Suprapubic skin (tissue), 4 donors: ENCODE measurements around the gene GDPD5. TPM values are rescaled to one million over a fixed set of nuclear protein-coding genes. Genes with fewer than 3 reads are reported as not detected.
A peak's percentile ranks its signal among the peaks of the same experiment; 100 is the strongest.

Experiments used
- DNase-seq, 2 donors: peaks; one replicate each; pipeline ENCODE4 v3.0.0-alpha.2; 2019; ENCODE audit warnings: low spot score in 2 of 2
- H3K27ac ChIP-seq: fragments of 200-600 bp; sonication (generic); one replicate; pipeline ENCODE4 v1.5.1; 2019
- H3K27me3 ChIP-seq: fragments of 200-600 bp; sonication (generic); one replicate; pipeline ENCODE4 v1.5.1; 2019
- H3K36me3 ChIP-seq: fragments of 200-600 bp; sonication (generic); one replicate; pipeline ENCODE4 v1.5.1; 2019
- H3K4me1 ChIP-seq: fragments of 200-600 bp; sonication (generic); one replicate; pipeline ENCODE4 v1.5.1; 2019
- H3K4me3 ChIP-seq: fragments of 200-600 bp; sonication (generic); one replicate; pipeline ENCODE4 v1.5.1; 2019; ENCODE audit warnings: mild to moderate bottlenecking
- H3K9me3 ChIP-seq: fragments of 200-600 bp; sonication (generic); one replicate; pipeline ENCODE4 v1.5.1; 2019
- CTCF ChIP-seq, 2 donors: fragments of 200-600 bp in 1 of 2; fragments of 450-650 bp in 1 of 2; sonication (generic) in 1 of 2; IDR thresholded peaks; one replicate each; pipeline ENCODE4 v1.5.1; 2016 to 2019; ENCODE audit warnings: antibody characterized with exemption in 2 of 2, mild to moderate bottlenecking in 1 of 2, moderate library complexity in 1 of 2
- EP300 ChIP-seq: sonication (generic); formaldehyde crosslinking; IDR thresholded peaks from one replicate; pipeline ENCODE4 v1.6.1; 2017; ENCODE audit warnings: antibody characterized with exemption
- POLR2A ChIP-seq, 2 donors: fragments of 450-650 bp; IDR thresholded peaks; one replicate each; pipeline ENCODE4 v1.6.1; 2017; ENCODE audit warnings: antibody characterized with exemption in 2 of 2, mild to moderate bottlenecking in 2 of 2, moderate library complexity in 2 of 2
- POLR2AphosphoS5 ChIP-seq, 3 donors: sonication (generic); formaldehyde crosslinking; IDR thresholded peaks; one replicate each; pipeline ENCODE4 v1.6.1; 2017; ENCODE audit warnings: antibody characterized with exemption in 3 of 3
- whole genome bisulfite sequencing: methylation state at CpG from one replicate; pipeline ENCODE4 v1.1.5; 2018; 5-methylcytosine and 5-hydroxymethylcytosine counted together
- total RNA-seq, 4 donors: library from RNA; depleted of rRNA; stranded (reverse); fragments of >200 nt; gene quantifications; one replicate each; pipeline ENCODE4 v1.1.0, GENCODE V29; 2016

Gene GDPD5
- total RNA-seq, 4 donors from 2014 or later = 2.3 to 13.4 (median 5.4) TPM

GRCh38 chr11:75389925-75390324 is 135.8 kb downstream of the GDPD5 start:
- H3K27ac ChIP-seq = no peak overlapping the region
- no peaks in the 10 kb centered on the region for H3K36me3 ChIP-seq
- TF ChIP-seq POLR2AphosphoS5 (IDR thresholded peaks at IDR 0.05) = no peak
- TF ChIP-seq POLR2A (IDR thresholded peaks at IDR 0.05) = no peak
- TF ChIP-seq EP300 = no peak
- TF ChIP-seq CTCF (IDR thresholded peaks at IDR 0.05) = no peak

DNA sequence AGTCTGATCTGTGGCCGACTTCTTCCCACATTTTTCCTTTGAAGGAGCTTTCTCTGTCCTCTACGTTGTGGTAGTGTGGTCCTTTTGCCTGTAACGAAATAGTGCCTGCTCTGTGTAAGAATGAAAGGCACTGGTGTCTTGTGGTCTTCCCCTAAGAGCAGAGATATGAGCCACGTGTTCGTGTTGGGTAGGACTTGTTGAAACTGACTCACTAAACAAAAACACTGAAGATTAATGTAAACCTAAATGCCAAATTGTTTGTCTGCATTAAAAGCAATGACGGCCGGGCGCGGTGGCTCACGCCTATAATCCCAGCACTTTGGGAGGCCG is 136.5 kb downstream of the GDPD5 start:
- H3K4me1 ChIP-seq = peaks cover 6% of the 10 kb centered on the region
- TF ChIP-seq POLR2A (IDR thresholded peaks at IDR 0.05) (no peak), CTCF (IDR thresholded peaks at IDR 0.05) (no peak), POLR2AphosphoS5 (IDR thresholded peaks at IDR 0.05) (no peak), EP300 (no peak)
- H3K9me3 ChIP-seq = no peaks in the 10 kb centered on the region
- H3K27me3 ChIP-seq = no peaks in the 10 kb centered on the region
- no peak overlapping the region for H3K4me3 ChIP-seq
- H3K27ac ChIP-seq = no peak overlapping the region
- 86% methylated on average over 11 of the region's 11 CpGs for WGBS
- DNase-seq = no peak
- no peaks in the 10 kb centered on the region for H3K36me3 ChIP-seq

More at GRCh38 chr11:75389925-75390324, 135.8 kb downstream of the GDPD5 start:
- 79% methylated on average over 7 of the region's 7 CpGs for WGBS
- H3K4me1 ChIP-seq = peaks cover 6% of the 10 kb centered on the region
- DNase-seq = no peak
- H3K4me3 ChIP-seq = no peak overlapping the region
- H3K9me3 ChIP-seq = no peaks in the 10 kb centered on the region
- no peaks in the 10 kb centered on the region for H3K27me3 ChIP-seq

DNA sequence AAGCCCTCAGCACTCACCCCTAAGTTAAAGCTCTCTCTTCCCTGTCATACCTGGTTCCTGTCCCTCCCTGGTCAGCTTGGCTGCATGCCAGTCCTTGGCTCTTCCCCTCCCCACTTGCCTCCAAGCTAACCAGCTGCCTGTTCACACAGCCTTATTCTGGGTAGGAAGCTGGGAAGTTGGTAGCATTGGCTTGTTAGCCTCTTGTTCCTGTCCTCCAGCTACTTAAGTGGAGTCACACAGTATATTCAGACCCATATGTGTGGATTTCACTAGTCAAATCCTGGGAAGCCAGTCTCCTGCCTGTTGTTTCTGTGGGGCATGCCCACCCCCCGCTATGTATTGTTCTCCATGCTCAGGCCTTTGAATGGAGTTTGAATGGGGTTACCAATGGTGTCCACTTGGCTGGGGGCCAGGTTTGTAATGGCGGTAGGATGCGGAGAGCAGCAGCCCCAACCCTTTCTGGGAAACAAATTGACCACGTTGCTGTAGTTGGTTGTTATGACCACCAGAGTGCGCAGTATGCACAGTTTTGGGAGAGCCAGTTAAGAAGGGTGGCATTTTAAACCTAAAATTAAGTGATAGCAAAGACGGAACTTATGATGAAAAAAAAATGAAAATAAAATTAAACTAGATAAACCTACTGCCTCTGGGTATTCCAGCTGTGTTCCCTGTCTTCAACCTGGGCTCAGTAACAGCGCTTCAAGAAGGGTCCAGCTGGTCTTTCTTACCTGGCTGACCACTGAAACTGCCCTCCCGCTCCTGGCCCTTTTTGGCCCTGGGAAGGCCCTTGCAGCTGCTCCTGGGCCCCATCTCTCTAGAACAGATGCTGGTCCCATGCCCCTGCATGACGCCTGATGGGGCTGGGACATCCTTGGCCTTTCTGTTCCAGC is 137.1 kb downstream of the GDPD5 start:
- WGBS = 23% methylated on average over 9 of the region's 9 CpGs
- H3K4me1 ChIP-seq = peaks cover 6% of the 10 kb centered on the region
- H3K27ac ChIP-seq = no peak overlapping the region
- peak in 1 of 2 donors; percentile 84 for DNase-seq
- no peaks in the 10 kb centered on the region for H3K36me3 ChIP-seq
- H3K9me3 ChIP-seq = no peaks in the 10 kb centered on the region
- no peaks in the 10 kb centered on the region for H3K27me3 ChIP-seq
- H3K4me3 ChIP-seq = no peak overlapping the region
- TF ChIP-seq CTCF (IDR thresholded peaks at IDR 0.05) (peak; percentile 61 to 77), EP300 (no peak)

GRCh38 chr11:75387736-75388294 is 137.9 kb downstream of the GDPD5 start:
- Histone ChIP-seq H3K9me3 (no peaks in the 10 kb centered on the region), H3K36me3 (no peaks in the 10 kb centered on the region), H3K4me3 (no peak overlapping the region), H3K27ac (no peak overlapping the region), H3K4me1 (peaks cover 9% of the 10 kb centered on the region), H3K27me3 (no peaks in the 10 kb centered on the region)
- no peak for DNase-seq
- TF ChIP-seq POLR2AphosphoS5 (IDR thresholded peaks at IDR 0.05) (no peak), CTCF (IDR thresholded peaks at IDR 0.05) (no peak), POLR2A (IDR thresholded peaks at IDR 0.05) (no peak), EP300 (no peak)
- WGBS = 67% methylated on average over 3 of the region's 3 CpGs

DNA sequence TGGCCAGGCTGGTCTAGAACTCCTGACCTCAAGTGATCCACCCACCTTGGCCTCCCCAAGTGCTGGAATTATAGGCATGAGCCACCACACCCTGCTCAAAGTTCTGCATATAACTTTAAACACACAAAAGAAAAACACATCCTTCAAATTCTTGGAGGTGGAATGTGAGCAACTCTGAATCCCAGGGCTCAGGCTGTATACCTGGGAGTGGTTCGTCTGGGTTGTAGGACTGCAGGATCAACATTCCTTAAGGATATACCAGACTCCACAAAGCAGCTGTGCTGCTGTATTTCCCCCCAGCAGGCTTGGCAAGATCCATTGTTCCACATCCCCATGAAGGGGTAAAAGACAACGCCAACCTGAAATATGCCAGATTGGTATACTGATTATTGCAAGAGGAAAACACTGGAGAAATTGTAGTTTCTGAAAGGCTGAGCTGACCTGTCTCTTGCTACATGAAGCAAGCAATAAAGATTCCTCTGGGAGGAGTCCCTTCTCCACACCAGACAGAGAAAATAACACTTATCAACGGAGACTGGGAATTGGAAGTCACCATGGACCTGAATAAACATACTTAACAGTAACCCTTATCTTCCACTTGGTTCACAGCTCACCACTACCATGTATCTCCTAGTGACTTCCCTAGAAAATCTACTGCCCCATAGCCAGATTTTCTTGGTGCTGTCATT is 138.7 kb downstream of the GDPD5 start:
- TF ChIP-seq CTCF (IDR thresholded peaks at IDR 0.05) (no peak), POLR2A (IDR thresholded peaks at IDR 0.05) (no peak), EP300 (no peak), POLR2AphosphoS5 (IDR thresholded peaks at IDR 0.05) (no peak)
- H3K9me3 ChIP-seq = no peaks in the 10 kb centered on the region
- peaks cover 9% of the 10 kb centered on the region for H3K4me1 ChIP-seq
- H3K27ac ChIP-seq = no peak overlapping the region
- H3K4me3 ChIP-seq = no peak overlapping the region
- WGBS = 39% methylated on average over 3 of the region's 3 CpGs
- no peak for DNase-seq
- no peaks in the 10 kb centered on the region for H3K36me3 ChIP-seq
- H3K27me3 ChIP-seq = no peaks in the 10 kb centered on the region
